ENCODE data around the gene LARP4.
"Not testable (repeated sequence)": the region's sequence is repeated elsewhere in the genome, so short reads cannot be mapped to it uniquely, and the experiment has no call there.

LARP4 gene

DNA sequence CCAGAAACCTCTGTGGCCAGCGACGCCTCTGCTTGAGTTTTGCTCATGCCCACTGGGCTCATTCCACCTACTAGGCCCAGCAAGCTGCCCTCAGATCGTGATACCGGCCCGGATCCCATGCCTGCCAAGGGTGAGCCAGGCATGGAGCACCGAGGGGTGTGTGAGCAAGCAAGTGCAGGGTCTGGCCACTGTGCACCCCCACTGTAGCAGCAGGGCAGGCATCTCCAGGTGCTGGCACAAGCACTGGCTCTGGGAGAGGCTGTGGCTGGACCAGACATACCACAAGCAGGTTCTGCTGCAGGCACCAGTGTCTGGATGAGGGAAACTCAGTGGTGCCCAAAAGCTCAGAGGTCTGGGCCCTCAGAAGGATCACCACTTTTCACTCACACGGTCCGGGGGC, 24.9 kb upstream of the LARP4 start:
- H3K36me3 ChIP-seq (ENCODE audit: control insufficient read depth, insufficient read depth, low read length), result no peaks in the 10 kb centered on the region
- no peak overlapping the region for H3K9ac ChIP-seq (ENCODE audit: low read length)
- no peak overlapping the region for H3K4me3 ChIP-seq (ENCODE audit: low read depth, low read length)
- no peaks in the 10 kb centered on the region for H3K4me1 ChIP-seq (ENCODE audit: control insufficient read depth, insufficient read depth, low read length)
- H3K9me3 ChIP-seq (ENCODE audit: control insufficient read depth, insufficient read depth, low read depth, low read length), result no peaks in the 10 kb centered on the region
- H3K27ac ChIP-seq (ENCODE audit: low read depth, low read length), result no peak overlapping the region
- H3K27me3 ChIP-seq (ENCODE audit: control insufficient read depth, insufficient read depth, low read length), result no peaks in the 10 kb centered on the region

GRCh38 chr12:50380761-50381325, 19.8 kb upstream of the LARP4 start:
- H3K27me3 ChIP-seq (ENCODE audit: control insufficient read depth, insufficient read depth, low read length), result no peaks in the 10 kb centered on the region
- H3K4me1 ChIP-seq (ENCODE audit: control insufficient read depth, insufficient read depth, low read length), result no peaks in the 10 kb centered on the region
- no peak overlapping the region for H3K27ac ChIP-seq (ENCODE audit: low read depth, low read length)
- H3K9me3 ChIP-seq (ENCODE audit: control insufficient read depth, insufficient read depth, low read depth, low read length), result no peaks in the 10 kb centered on the region
- no peaks in the 10 kb centered on the region for H3K36me3 ChIP-seq (ENCODE audit: control insufficient read depth, insufficient read depth, low read length)
- no peak overlapping the region for H3K4me3 ChIP-seq (ENCODE audit: low read depth, low read length)
- no peak overlapping the region for H3K9ac ChIP-seq (ENCODE audit: low read length)

- Histone ChIP-seq H3K9me3 (ENCODE audit: control insufficient read depth, insufficient read depth, low read depth, low read length) (no peaks in the 10 kb centered on the region), H3K9ac (ENCODE audit: low read length) (no peak overlapping the region), H3K36me3 (ENCODE audit: control insufficient read depth, insufficient read depth, low read length) (no peaks in the 10 kb centered on the region), H3K4me3 (ENCODE audit: low read depth, low read length) (0 out of 2 replicates have a peak overlapping the region, but pooled peaks have one; percentile 11), H3K4me1 (ENCODE audit: control insufficient read depth, insufficient read depth, low read length) (peaks cover 18% of the 10 kb centered on the region), H3K27me3 (ENCODE audit: control insufficient read depth, insufficient read depth, low read length) (no peaks in the 10 kb centered on the region), H3K27ac (ENCODE audit: low read depth, low read length) (peak overlapping the region; percentile 36; the same call in 1 of the 2 replicates)
Measured at GRCh38 chr12:50387487-50387886, 13.2 kb upstream of the LARP4 start.

GRCh38 chr12:50387972-50388478, 12.7 kb upstream of the LARP4 start:
- peak overlapping the region; percentile 36; the same call in 1 of the 2 replicates for H3K27ac ChIP-seq (ENCODE audit: low read depth, low read length)
- no peaks in the 10 kb centered on the region for H3K9me3 ChIP-seq (ENCODE audit: control insufficient read depth, insufficient read depth, low read depth, low read length)
- peaks cover 18% of the 10 kb centered on the region for H3K4me1 ChIP-seq (ENCODE audit: control insufficient read depth, insufficient read depth, low read length)
- H3K4me3 ChIP-seq (ENCODE audit: low read depth, low read length), result peak overlapping the region; percentile 11; the same call in 1 of the 2 replicates
- no peak overlapping the region for H3K9ac ChIP-seq (ENCODE audit: low read length)
- H3K27me3 ChIP-seq (ENCODE audit: control insufficient read depth, insufficient read depth, low read length), result no peaks in the 10 kb centered on the region
- no peaks in the 10 kb centered on the region for H3K36me3 ChIP-seq (ENCODE audit: control insufficient read depth, insufficient read depth, low read length)

DNA sequence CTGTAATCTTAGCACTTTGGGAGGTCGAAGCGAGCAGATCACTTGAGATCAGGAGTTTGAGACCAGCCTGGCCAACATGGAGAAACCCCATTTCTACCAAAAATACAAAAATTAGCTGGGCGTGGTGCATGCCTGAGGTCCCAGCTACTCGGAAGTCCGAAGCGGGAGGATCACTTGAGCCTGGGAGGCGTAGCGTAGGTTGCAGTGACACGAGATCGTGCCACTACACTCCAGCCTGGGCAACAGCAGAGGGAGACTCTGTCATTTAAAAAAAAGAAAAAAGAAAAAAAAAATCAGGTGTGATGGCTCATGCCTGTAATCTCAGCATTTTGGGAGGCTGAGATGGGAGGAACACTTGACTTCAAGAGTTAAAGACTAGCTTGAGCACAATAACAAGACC, 11.9 kb upstream of the LARP4 start:
- H3K27ac ChIP-seq (ENCODE audit: low read depth, low read length); H3K27me3 ChIP-seq (ENCODE audit: control insufficient read depth, insufficient read depth, low read length); H3K9ac ChIP-seq (ENCODE audit: low read length); H3K36me3 ChIP-seq (ENCODE audit: control insufficient read depth, insufficient read depth, low read length); H3K4me3 ChIP-seq (ENCODE audit: low read depth, low read length); H3K9me3 ChIP-seq (ENCODE audit: control insufficient read depth, insufficient read depth, low read depth, low read length): not testable (repeated sequence)
- H3K4me1 ChIP-seq (ENCODE audit: control insufficient read depth, insufficient read depth, low read length), result peaks cover 18% of the 10 kb centered on the region

DNA sequence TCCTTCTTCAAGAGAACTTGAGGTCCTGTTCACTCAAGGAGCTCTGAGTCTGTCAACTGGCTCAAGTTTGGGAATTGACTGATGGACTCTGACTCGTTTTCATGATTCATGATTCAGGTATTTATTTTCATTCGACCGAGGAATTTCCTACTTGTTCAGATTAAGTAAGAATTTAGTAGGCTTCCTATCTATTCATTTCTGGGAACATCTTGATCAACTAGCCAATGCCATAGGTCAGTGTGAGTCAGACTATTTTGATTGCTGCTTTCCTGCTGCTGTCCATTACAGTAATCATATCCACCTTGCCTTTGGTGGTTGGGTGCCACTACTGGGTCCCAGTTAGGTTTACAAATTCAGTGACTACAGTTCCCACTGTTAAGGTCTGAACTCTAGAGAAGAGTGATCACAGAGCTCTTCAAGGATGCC, 10.4 kb upstream of the LARP4 start:
- no peaks in the 10 kb centered on the region for H3K27me3 ChIP-seq (ENCODE audit: control insufficient read depth, insufficient read depth, low read length)
- H3K9ac ChIP-seq (ENCODE audit: low read length), result no peak overlapping the region
- H3K4me3 ChIP-seq (ENCODE audit: low read depth, low read length), result no peak overlapping the region
- no peaks in the 10 kb centered on the region for H3K9me3 ChIP-seq (ENCODE audit: control insufficient read depth, insufficient read depth, low read depth, low read length)
- H3K4me1 ChIP-seq (ENCODE audit: control insufficient read depth, insufficient read depth, low read length), result peaks cover 18% of the 10 kb centered on the region
- no peak overlapping the region for H3K27ac ChIP-seq (ENCODE audit: low read depth, low read length)
- no peaks in the 10 kb centered on the region for H3K36me3 ChIP-seq (ENCODE audit: control insufficient read depth, insufficient read depth, low read length)

GRCh38 chr12:50394469-50395029, 6.1 kb upstream of the LARP4 start:
- Histone ChIP-seq H3K4me3 (ENCODE audit: low read depth, low read length) (no peak overlapping the region), H3K9ac (ENCODE audit: low read length) (no peak overlapping the region), H3K27me3 (ENCODE audit: control insufficient read depth, insufficient read depth, low read length) (no peaks in the 10 kb centered on the region), H3K9me3 (ENCODE audit: control insufficient read depth, insufficient read depth, low read depth, low read length) (no peaks in the 10 kb centered on the region), H3K4me1 (ENCODE audit: control insufficient read depth, insufficient read depth, low read length) (no peaks in the 10 kb centered on the region), H3K27ac (ENCODE audit: low read depth, low read length) (no peak overlapping the region), H3K36me3 (ENCODE audit: control insufficient read depth, insufficient read depth, low read length) (no peaks in the 10 kb centered on the region)

GRCh38 chr12:50397117-50397650, 3.5 kb upstream of the LARP4 start:
- Histone ChIP-seq H3K9me3 (ENCODE audit: control insufficient read depth, insufficient read depth, low read depth, low read length) (no peaks in the 10 kb centered on the region), H3K4me1 (ENCODE audit: control insufficient read depth, insufficient read depth, low read length) (no peaks in the 10 kb centered on the region), H3K27me3 (ENCODE audit: control insufficient read depth, insufficient read depth, low read length) (no peaks in the 10 kb centered on the region), H3K36me3 (ENCODE audit: control insufficient read depth, insufficient read depth, low read length) (no peaks in the 10 kb centered on the region), H3K4me3 (ENCODE audit: low read depth, low read length) (no peak overlapping the region), H3K27ac (ENCODE audit: low read depth, low read length) (no peak overlapping the region), H3K9ac (ENCODE audit: low read length) (no peak overlapping the region)

- Histone ChIP-seq H3K4me1 (ENCODE audit: control insufficient read depth, insufficient read depth, low read length) (0 out of 2 replicates have a peak, but pooled peaks cover 7% of the 10 kb centered on the region), H3K36me3 (ENCODE audit: control insufficient read depth, insufficient read depth, low read length) (no peaks in the 10 kb centered on the region), H3K9ac (ENCODE audit: low read length) (no peak overlapping the region), H3K9me3 (ENCODE audit: control insufficient read depth, insufficient read depth, low read depth, low read length) (no peaks in the 10 kb centered on the region), H3K4me3 (ENCODE audit: low read depth, low read length) (no peak overlapping the region), H3K27ac (ENCODE audit: low read depth, low read length) (no peak overlapping the region), H3K27me3 (ENCODE audit: control insufficient read depth, insufficient read depth, low read length) (no peaks in the 10 kb centered on the region)
Measured at GRCh38 chr12:50398931-50399330, 1.8 kb upstream of the LARP4 start.

- peak overlapping the region; percentile 89 for H3K4me3 ChIP-seq (ENCODE audit: low read depth, low read length)
- H3K27ac ChIP-seq (ENCODE audit: low read depth, low read length), result 0 out of 2 replicates have a peak overlapping the region, but pooled peaks have one; percentile 14
- H3K9me3 ChIP-seq (ENCODE audit: control insufficient read depth, insufficient read depth, low read depth, low read length), result no peaks in the 10 kb centered on the region
- 0 out of 2 replicates have a peak, but pooled peaks cover 7% of the 10 kb centered on the region for H3K4me1 ChIP-seq (ENCODE audit: control insufficient read depth, insufficient read depth, low read length)
- H3K27me3 ChIP-seq (ENCODE audit: control insufficient read depth, insufficient read depth, low read length), result no peaks in the 10 kb centered on the region
- peak overlapping the region; percentile 65 for H3K9ac ChIP-seq (ENCODE audit: low read length)
- H3K36me3 ChIP-seq (ENCODE audit: control insufficient read depth, insufficient read depth, low read length), result no peaks in the 10 kb centered on the region
Measured at GRCh38 chr12:50400104-50400637, 514 bp upstream of the LARP4 start.

DNA sequence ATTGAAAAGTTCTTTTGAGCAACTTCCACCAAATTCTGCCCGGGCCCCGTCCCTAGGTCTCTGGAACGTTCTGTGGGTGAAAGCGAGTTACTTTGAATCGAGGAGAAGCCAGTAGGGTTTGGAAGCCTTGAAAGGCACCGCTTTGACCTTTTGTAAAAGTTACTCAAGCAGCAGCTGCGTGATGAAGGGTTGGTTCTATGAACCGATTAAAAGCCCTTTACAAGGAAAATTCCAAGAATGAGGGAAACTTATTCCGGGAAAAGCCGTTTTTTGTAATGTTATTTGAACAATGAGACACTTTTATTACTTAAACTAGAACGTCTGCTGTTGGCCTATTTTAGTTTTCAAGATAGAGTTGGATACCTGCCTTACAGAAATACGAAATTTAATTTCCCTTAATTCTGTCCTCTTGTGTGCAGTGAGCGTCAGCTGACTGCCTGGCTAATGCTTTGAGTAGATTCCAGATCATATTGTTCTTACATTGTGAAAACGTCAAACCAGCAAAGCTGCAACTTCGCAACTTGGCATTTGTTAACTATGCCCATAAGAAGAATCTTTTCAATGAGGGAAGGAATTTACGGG, 906 bp downstream of the LARP4 start:
- Histone ChIP-seq H3K9ac (ENCODE audit: low read length) (peak overlapping the region; percentile 87), H3K27ac (ENCODE audit: low read depth, low read length) (peak overlapping the region; percentile 73), H3K4me3 (ENCODE audit: low read depth, low read length) (peak overlapping the region; percentile 89), H3K4me1 (ENCODE audit: control insufficient read depth, insufficient read depth, low read length) (0 out of 2 replicates have a peak, but pooled peaks cover 7% of the 10 kb centered on the region), H3K9me3 (ENCODE audit: control insufficient read depth, insufficient read depth, low read depth, low read length) (no peaks in the 10 kb centered on the region), H3K36me3 (ENCODE audit: control insufficient read depth, insufficient read depth, low read length) (no peaks in the 10 kb centered on the region), H3K27me3 (ENCODE audit: control insufficient read depth, insufficient read depth, low read length) (no peaks in the 10 kb centered on the region)

Data from HUES6 (cell line).